HCT116 (cell line): ENCODE results near the gene LACTB. TPM values are rescaled to one million over a fixed set of nuclear protein-coding genes. Genes with fewer than 3 reads are reported as not detected.
"Not testable (repeated sequence)": the region's sequence is repeated elsewhere in the genome, so short reads cannot be mapped to it uniquely, and the experiment has no call there.

ENCODE experiments used
- ATAC-seq: fragments of 200-7000 bp; cut with Tn5 transposase; 2 replicates; pipeline ENCODE4 v1.9.1; 2020; ENCODE audit warnings: mild to moderate bottlenecking, moderate library complexity
- BruUV-seq: library from RNA; stranded (reverse); fragments of 400-500 nt; replicated peaks from 2 replicates; lab custom pipeline; 2021; lab: Mats Ljungman, UMichigan
- CTCF ChIA-PET: fragments of 300-600 bp; sonication (Branson Sonifier 250); formaldehyde crosslinking; loops from one replicate; lab custom pipeline; 2021; ENCODE audit warnings: antibody characterized with exemption; lab: Charles Lee
- POLR2A ChIA-PET: fragments of 300-600, 350-600 bp; sonication (Branson Sonifier 250); formaldehyde crosslinking; loops from one replicate; lab custom pipeline; 2021; ENCODE audit warnings: antibody characterized with exemption; lab: Charles Lee
- RAD21 ChIA-PET, 2 experiments: fragments of 300-600 bp; sonication (Branson Sonifier 250); formaldehyde crosslinking; loops; one replicate each; lab custom pipeline; 2023; ENCODE audit warnings: low total read pairs in 2 of 2; ENCODE audit not compliant: uncharacterized antibody in 2 of 2, unreplicated experiment in 2 of 2, low non-redundant PET in 1 of 2; lab: Charles Lee
- DNase-seq: peaks from one replicate; pipeline ENCODE4 v3.0.0-alpha.2; 2010; ENCODE audit warnings: low read depth, low spot score
- H2AFZ ChIP-seq: fragments of 200-600 bp; shearing (Covaris generic), sonication (generic); 2 replicates; pipeline ENCODE4 v1.6.1; 2017; ENCODE audit warnings: low read depth, mixed run types, mixed read lengths, antibody characterized with exemption, low read length; ENCODE audit not compliant: poor library complexity, severe bottlenecking
- H3K27ac ChIP-seq: 2 replicates; pipeline ENCODE4 v1.5.1; 2012; ENCODE audit warnings: low read depth, low read length
- H3K27me3 ChIP-seq: fragments of 200-600 bp; sonication (generic); 2 replicates; pipeline ENCODE4 v1.6.1; 2016; ENCODE audit warnings: mixed run types, low read length, mixed read lengths; ENCODE audit not compliant: insufficient read depth
- H3K36me3 ChIP-seq, 2 experiments: fragments of 200-500 bp in 1 of 2; fragments of 200-600 bp in 1 of 2; sonication (Bioruptor generic) in 1 of 2; sonication (generic) in 1 of 2; 2 replicates each; pipeline versions ENCODE4 v1.5.1 to v1.6.1; 2014 to 2016; ENCODE audit warnings: low read length in 2 of 2, inconsistent platforms in 1 of 2, mixed read lengths in 1 of 2, mixed run types in 1 of 2; ENCODE audit not compliant: insufficient read depth in 2 of 2, control insufficient read depth in 1 of 2
- H3K4me1 ChIP-seq, 2 experiments: fragments of 200-600 bp in 1 of 2; sonication (generic) in 1 of 2; 2 replicates each; pipeline versions ENCODE4 v1.5.1 to v1.6.1; 2012 to 2017; ENCODE audit warnings: low read length in 2 of 2, inconsistent platforms in 1 of 2, mild to moderate bottlenecking in 1 of 2, mixed read lengths in 1 of 2, mixed run types in 1 of 2, moderate library complexity in 1 of 2; ENCODE audit not compliant: insufficient read depth in 2 of 2, control insufficient read depth in 1 of 2
- H3K4me2 ChIP-seq: fragments of 200-600 bp; sonication (generic); 2 replicates; pipeline ENCODE4 v1.6.1; 2017; ENCODE audit warnings: mixed run types, low read length, mixed read lengths
- H3K4me3 ChIP-seq, 2 experiments: fragments of 200-600 bp in 1 of 2; sonication (generic) in 1 of 2; replicated peaks in 1 of 2; 2 replicates each; pipeline ENCODE4 v1.5.1; 2011 to 2016; ENCODE audit warnings: low read length in 2 of 2, control low read depth in 1 of 2, low read depth in 1 of 2, mild to moderate bottlenecking in 1 of 2, mixed read lengths in 1 of 2, mixed run types in 1 of 2
- H3K79me2 ChIP-seq: fragments of 200-600 bp; sonication (generic); 2 replicates; pipeline ENCODE4 v1.6.1; 2017; ENCODE audit warnings: mild to moderate bottlenecking, mixed run types, low read length, moderate library complexity, mixed read lengths; ENCODE audit not compliant: insufficient read depth
- H3K9ac ChIP-seq: fragments of 200-600 bp; sonication (generic); 2 replicates; pipeline ENCODE4 v1.6.1; 2016; ENCODE audit warnings: low read length, mixed read lengths
- H3K9me2 ChIP-seq: fragments of 200-600 bp; sonication (generic), shearing (Covaris generic); 2 replicates; pipeline ENCODE4 v1.6.1; 2017; ENCODE audit warnings: mixed run types, mild to moderate bottlenecking, moderate library complexity; ENCODE audit not compliant: insufficient read depth
- H3K9me3 ChIP-seq, 2 experiments: fragments of 200-500 bp in 1 of 2; fragments of 200-600 bp in 1 of 2; sonication (Bioruptor generic) in 1 of 2; sonication (generic) in 1 of 2; 2 replicates each; pipeline ENCODE4 v1.6.1; 2014 to 2017; ENCODE audit warnings: low read length in 2 of 2, mixed read lengths in 2 of 2, inconsistent platforms in 1 of 2, low read depth in 1 of 2, mild to moderate bottlenecking in 1 of 2, mixed run types in 1 of 2, moderate library complexity in 1 of 2; ENCODE audit not compliant: control insufficient read depth in 1 of 2, insufficient read depth in 1 of 2
- H4K20me1 ChIP-seq: fragments of 200-600 bp; sonication (generic), shearing (Covaris generic); 2 replicates; pipeline ENCODE4 v1.6.1; 2017; ENCODE audit warnings: mixed run types, mild to moderate bottlenecking, moderate library complexity; ENCODE audit not compliant: insufficient read depth
- CEBPB ChIP-seq: IDR thresholded peaks from 2 replicates; pipeline ENCODE4 v1.6.1; 2012; ENCODE audit warnings: low read depth
- intact Hi-C: fragments of 100-400 bp; cut with micrococcal nuclease; formaldehyde crosslinking; loops from 2 replicates; pipeline ENCODE4 v1.10.0; 2022
- total RNA-seq: library from RNA; stranded (reverse); gene quantifications from one replicate; pipeline ENCODE4 v1.2.1, GENCODE V29; 2021; ENCODE audit not compliant: unreplicated experiment

The LACTB gene
- total RNA-seq, 1 experiment from 2014 or later, result 7.6 TPM

DNA sequence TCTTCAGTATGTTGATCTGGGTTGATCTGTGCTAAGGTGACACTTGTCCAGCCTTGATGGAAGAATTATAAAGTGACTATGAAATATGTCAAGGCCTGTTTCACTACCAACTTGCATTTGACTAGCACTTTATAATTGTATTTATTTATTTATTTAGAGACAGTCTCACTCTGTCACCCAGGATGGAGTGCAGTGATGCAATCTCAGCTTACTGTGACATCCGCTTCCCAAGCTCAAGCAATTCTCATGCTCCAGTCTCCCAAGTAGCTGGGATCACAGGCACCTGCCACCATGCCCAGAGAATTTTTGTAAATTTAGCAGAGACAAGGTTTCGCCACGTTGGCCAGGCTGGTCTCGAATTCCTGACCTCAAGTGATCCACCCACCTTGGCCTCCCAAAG lies 25.5 kb upstream of the LACTB start:
- TF ChIP-seq CEBPB, result no peak
- CTCF ChIA-PET, result no interaction called here

DNA sequence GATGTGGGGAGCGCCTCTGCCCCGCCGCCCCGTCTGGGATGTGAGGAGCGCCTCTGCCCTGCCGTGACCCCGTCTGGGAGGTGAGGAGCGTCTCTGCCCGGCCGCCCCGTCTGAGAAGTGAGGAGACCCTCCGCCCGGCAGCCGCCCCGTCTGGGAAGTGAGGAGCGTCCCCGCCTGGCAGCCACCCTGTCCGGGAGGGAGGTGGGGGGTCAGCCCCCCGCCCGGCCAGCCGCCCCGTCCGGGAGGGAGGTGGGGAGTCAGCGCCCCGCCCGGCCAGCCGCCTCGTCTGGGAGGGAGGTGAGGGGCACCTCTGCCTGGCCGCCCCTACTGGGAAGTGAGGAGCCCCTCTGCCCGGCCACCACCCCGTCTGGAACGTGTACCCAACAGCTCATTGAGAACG lies 22.8 kb upstream of the LACTB start:
- H3K79me2 ChIP-seq, H3K9me3 ChIP-seq, H2AFZ ChIP-seq, H3K27ac ChIP-seq, H3K9ac ChIP-seq, intact Hi-C loops, BruUV-seq, DNase-seq, CTCF ChIA-PET, H3K27me3 ChIP-seq, RAD21 ChIA-PET, H3K36me3 ChIP-seq, H3K4me1 ChIP-seq, H4K20me1 ChIP-seq, ATAC-seq, POLR2A ChIA-PET, H3K4me3 ChIP-seq, H3K9me2 ChIP-seq, H3K4me2 ChIP-seq: not testable (repeated sequence)

More for the DNA sequence above, 25.5 kb upstream of the LACTB start:
- no peaks in the 10 kb centered on the region for H3K9me3 ChIP-seq
- intact Hi-C loops, result no loop called here
- BruUV-seq, result no TSS peak
- no peaks in the 10 kb centered on the region for H3K27me3 ChIP-seq
- H3K4me2 ChIP-seq, result no peak overlapping the region
- H3K9ac ChIP-seq, result no peak overlapping the region
- no peaks in the 10 kb centered on the region for H3K9me2 ChIP-seq
- no peak overlapping the region for H3K4me3 ChIP-seq
- no peaks in the 10 kb centered on the region for H3K4me1 ChIP-seq
- POLR2A ChIA-PET, result no interaction called here
- no peak for ATAC-seq
- no peak overlapping the region for H2AFZ ChIP-seq
- no peak overlapping the region for H3K27ac ChIP-seq
- no peaks in the 10 kb centered on the region for H4K20me1 ChIP-seq
- DNase-seq, result no peak
- RAD21 ChIA-PET, result no interaction called here
- H3K79me2 ChIP-seq, result no peaks in the 10 kb centered on the region
- H3K36me3 ChIP-seq, result no peaks in the 10 kb centered on the region

DNA sequence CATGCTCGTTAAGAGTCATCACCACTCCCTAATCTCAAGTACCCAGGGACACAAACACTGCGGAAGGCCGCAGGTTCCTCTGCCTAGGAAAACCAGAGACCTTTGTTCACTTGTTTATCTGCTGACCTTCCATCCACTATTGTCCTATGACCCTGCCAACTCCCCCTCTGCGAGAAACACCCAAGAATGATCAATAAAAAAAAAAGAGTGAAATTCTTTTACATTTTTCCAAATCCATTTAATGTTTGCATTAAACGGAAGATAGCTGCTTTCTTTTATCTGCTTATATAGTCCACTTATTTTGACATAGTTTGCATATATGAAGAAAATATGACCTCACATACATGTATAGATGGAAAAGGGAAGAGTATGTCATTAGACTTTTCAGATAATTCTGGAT lies 22.1 kb upstream of the LACTB start:
- H3K4me2 ChIP-seq, H3K36me3 ChIP-seq, H3K9ac ChIP-seq, POLR2A ChIA-PET, H2AFZ ChIP-seq, H3K27me3 ChIP-seq, H4K20me1 ChIP-seq, ATAC-seq, RAD21 ChIA-PET, H3K4me1 ChIP-seq, H3K9me3 ChIP-seq, H3K4me3 ChIP-seq, intact Hi-C loops, DNase-seq, H3K79me2 ChIP-seq, BruUV-seq, H3K9me2 ChIP-seq, H3K27ac ChIP-seq: not testable (repeated sequence)
- CTCF ChIA-PET, result interaction anchor here (0.6 kb wide), 1 partner anchor 441 kb away, joined by 3 read pairs; no protein-coding TSS in a partner anchor
